Progenitor cell of endocrine pancreas (in vitro differentiated cells): ENCODE measurements around the gene S100A7. TPM values are rescaled to one million over a fixed set of nuclear protein-coding genes. Genes with fewer than 3 reads are reported as not detected.

ENCODE experiments used
- DNase-seq: peaks from one replicate; pipeline ENCODE4 v3.0.0; 2021; ENCODE audit warnings: low spot score; ENCODE audit not compliant: unreplicated experiment
- H3K27ac Mint-ChIP-seq: 2 replicates; pipeline ENCODE4 v1.8.0; 2021; ENCODE audit warnings: mild to moderate bottlenecking, moderate library complexity, mixed read lengths
- H3K27me3 Mint-ChIP-seq: 2 replicates; pipeline ENCODE4 v1.8.0; 2021; ENCODE audit warnings: mixed read lengths
- H3K36me3 Mint-ChIP-seq: 2 replicates; pipeline ENCODE4 v1.8.0; 2022; ENCODE audit warnings: mixed read lengths; ENCODE audit not compliant: insufficient read depth
- H3K4me1 Mint-ChIP-seq: 2 replicates; pipeline ENCODE4 v1.8.0; 2021; ENCODE audit warnings: low read depth, mixed read lengths
- H3K4me3 Mint-ChIP-seq: 2 replicates; pipeline ENCODE4 v1.8.0; 2021; ENCODE audit warnings: low read depth, mild to moderate bottlenecking, moderate library complexity, mixed read lengths
- H3K9me3 Mint-ChIP-seq: 2 replicates; pipeline ENCODE4 v1.8.0; 2021; ENCODE audit warnings: low read depth, mixed read lengths
- total RNA-seq: library from RNA; stranded (reverse); gene quantifications from 2 replicates; pipeline ENCODE4 v1.2.1, GENCODE V29; 2021
- TF ChIP-seq, protein P1 (sequence below): fragments of 200-600 bp; sonication (generic); IDR thresholded peaks from one replicate; pipeline ENCODE4 v1.5.0; 2021; ENCODE audit warnings: antibody characterized with exemption, mild to moderate bottlenecking; ENCODE audit not compliant: unreplicated experiment

Gene S100A7
- total RNA-seq, 1 donor from 2014 or later = not detected

DNA sequence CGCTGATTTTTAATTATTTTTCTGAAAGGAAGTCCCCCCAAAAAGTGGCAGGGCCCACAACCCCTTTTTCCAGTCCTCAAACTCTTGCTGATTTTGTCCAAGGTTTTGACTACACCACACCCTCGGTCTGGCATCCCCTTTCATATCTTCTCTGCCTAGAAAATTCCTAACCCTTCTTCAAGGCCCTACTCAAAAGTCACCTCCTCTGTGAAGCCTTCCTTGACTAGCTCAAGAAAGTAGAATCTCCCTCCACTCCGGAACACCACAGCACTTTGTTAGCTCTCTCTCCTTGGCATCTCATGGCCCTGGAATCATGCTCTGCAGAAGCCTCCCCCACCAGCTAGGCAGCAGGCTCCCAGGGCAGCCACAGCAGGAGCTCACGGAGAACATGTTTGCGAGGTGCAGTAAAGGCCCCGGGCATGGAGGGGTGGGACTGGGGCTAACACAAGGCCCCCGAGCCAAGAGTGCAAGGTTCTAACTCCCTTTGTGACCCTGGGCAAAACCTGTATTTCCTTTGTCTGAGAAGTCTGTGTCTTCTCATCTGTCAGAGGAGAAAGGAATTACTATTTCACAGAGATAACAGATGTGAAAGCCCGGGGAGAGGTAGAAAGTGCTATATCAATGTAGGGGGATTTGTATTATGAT, 17.7 kb upstream of the S100A7 start:
- Mint-ChIP-seq H3K4me3 (no peak overlapping the region), H3K9me3 (no peaks in the 10 kb centered on the region), H3K36me3 (no peaks in the 10 kb centered on the region), H3K27me3 (peaks cover 4% of the 10 kb centered on the region), H3K27ac (no peak overlapping the region), H3K4me1 (peaks cover 22% of the 10 kb centered on the region)
- TF ChIP-seq, protein P1, sequence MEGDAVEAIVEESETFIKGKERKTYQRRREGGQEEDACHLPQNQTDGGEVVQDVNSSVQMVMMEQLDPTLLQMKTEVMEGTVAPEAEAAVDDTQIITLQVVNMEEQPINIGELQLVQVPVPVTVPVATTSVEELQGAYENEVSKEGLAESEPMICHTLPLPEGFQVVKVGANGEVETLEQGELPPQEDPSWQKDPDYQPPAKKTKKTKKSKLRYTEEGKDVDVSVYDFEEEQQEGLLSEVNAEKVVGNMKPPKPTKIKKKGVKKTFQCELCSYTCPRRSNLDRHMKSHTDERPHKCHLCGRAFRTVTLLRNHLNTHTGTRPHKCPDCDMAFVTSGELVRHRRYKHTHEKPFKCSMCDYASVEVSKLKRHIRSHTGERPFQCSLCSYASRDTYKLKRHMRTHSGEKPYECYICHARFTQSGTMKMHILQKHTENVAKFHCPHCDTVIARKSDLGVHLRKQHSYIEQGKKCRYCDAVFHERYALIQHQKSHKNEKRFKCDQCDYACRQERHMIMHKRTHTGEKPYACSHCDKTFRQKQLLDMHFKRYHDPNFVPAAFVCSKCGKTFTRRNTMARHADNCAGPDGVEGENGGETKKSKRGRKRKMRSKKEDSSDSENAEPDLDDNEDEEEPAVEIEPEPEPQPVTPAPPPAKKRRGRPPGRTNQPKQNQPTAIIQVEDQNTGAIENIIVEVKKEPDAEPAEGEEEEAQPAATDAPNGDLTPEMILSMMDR = no peak
- no peak for DNase-seq

DNA sequence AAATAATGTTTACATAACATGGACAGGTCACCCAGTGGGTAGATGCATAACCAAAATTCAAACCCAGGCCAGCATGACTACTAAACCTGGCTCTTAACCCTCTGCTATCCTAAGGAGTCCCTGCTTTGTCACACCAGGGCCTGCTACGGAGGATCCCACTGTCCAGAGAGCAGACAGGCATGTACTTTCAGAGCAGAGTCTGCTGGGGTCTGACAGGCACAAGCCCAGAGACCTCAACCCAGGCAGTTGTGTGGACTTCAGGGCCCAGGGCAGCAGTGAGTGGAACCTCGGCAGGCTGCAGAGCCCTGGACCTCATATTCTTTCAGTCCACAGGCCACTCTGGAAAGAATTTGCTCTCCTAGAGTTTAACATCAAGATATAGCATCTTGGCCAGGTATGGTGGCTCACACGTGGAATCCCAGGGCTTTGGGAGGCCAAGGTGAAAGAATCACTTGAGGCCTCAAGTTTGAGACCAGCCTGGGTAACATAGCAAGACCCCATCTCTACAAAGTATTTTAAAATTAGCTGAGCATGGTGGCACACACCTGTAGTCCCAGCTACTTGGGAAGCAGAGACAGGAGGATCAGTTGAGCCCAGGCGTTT, 16.1 kb upstream of the S100A7 start:
- DNase-seq = no peak
- H3K36me3 Mint-ChIP-seq = no peaks in the 10 kb centered on the region
- H3K9me3 Mint-ChIP-seq = peaks cover 9% of the 10 kb centered on the region
- peaks cover 22% of the 10 kb centered on the region for H3K4me1 Mint-ChIP-seq
- TF ChIP-seq, protein P1 = no peak
- no peak overlapping the region for H3K27ac Mint-ChIP-seq
- H3K27me3 Mint-ChIP-seq = no peaks in the 10 kb centered on the region
- no peak overlapping the region for H3K4me3 Mint-ChIP-seq

DNA sequence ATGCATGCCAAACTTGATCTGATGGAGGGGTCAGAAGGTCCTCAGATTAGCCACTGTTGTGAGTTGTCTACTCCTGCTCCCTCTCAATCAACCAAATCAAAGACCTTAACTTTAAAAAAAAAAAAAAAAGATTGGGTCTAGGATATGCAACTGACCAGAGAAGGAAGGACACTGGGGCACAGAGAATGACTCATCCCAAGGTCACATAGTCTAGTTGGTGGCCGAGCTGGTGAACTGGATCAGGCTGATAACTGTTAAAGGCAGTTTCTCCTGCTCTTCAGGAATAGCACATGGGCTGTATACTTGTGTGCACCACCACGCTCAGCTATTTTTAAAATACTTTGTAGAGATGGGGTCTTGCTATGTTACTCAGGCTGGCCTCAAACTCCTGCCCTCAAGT, 14.8 kb upstream of the S100A7 start:
- Mint-ChIP-seq H3K4me3 (no peak overlapping the region), H3K36me3 (no peaks in the 10 kb centered on the region), H3K4me1 (peaks cover 19% of the 10 kb centered on the region), H3K27ac (no peak overlapping the region), H3K27me3 (no peaks in the 10 kb centered on the region), H3K9me3 (peaks cover 12% of the 10 kb centered on the region)
- TF ChIP-seq, protein P1 = no peak
- no peak for DNase-seq

DNA sequence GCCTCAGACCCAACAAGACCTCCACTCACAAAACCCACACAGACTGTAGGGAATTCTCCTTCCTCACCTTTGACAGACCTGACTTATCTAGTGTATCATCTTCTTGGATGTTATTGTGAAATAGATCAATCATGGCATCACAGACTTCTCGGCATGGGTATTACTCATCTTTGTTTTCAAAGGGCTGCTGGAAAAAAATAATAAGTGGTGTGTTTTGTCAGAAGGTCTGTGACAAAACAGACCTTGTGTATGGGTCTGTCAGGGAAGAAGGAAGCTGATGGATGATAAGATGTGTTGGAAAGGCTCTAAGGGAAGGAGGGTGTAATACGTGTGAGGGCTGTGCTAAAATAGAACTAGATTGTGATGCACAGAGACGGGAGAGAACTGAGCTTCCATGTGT, 13.9 kb upstream of the S100A7 start:
- no peak overlapping the region for H3K27ac Mint-ChIP-seq
- H3K36me3 Mint-ChIP-seq = no peaks in the 10 kb centered on the region
- TF ChIP-seq, protein P1 = no peak

DNA sequence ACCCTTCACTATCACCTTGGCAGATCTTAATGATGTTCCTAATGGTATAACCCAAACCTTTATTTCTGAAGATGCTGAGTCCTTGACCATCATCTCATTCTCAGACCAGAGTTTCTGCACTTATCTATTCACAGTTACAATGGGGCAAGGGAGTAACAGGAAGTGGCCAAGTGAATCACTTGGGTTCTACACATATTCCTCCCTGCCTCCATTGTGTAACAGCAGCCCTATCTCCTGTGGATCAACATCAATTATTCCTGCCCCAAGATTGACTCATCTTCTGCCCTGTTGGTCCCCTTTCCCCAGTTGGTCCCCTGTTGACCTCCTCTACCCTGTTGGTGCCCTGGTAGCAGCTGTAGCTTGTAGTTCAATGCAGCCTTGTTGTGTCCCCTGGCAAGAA, 10.3 kb upstream of the S100A7 start:
- Mint-ChIP-seq H3K4me3 (no peak overlapping the region), H3K27ac (no peak overlapping the region), H3K36me3 (no peaks in the 10 kb centered on the region), H3K4me1 (no peaks in the 10 kb centered on the region), H3K27me3 (peaks cover 26% of the 10 kb centered on the region), H3K9me3 (peaks cover 12% of the 10 kb centered on the region)
- no peak for DNase-seq
- TF ChIP-seq, protein P1 = no peak

More for the DNA sequence above, 13.9 kb upstream of the S100A7 start:
- H3K4me1 Mint-ChIP-seq = peaks cover 14% of the 10 kb centered on the region
- DNase-seq = no peak
- no peak overlapping the region for H3K4me3 Mint-ChIP-seq
- H3K27me3 Mint-ChIP-seq = peaks cover 7% of the 10 kb centered on the region
- peaks cover 12% of the 10 kb centered on the region for H3K9me3 Mint-ChIP-seq
